NCI-H1105 treated with DMSO at 0.1 percent for 48 hours (cell line): ENCODE data around the gene RBM46.
A peak's percentile ranks its signal among the peaks of the same experiment; 100 is the strongest.

Source experiments
- DNase-seq: peaks from one replicate; lab custom pipeline; 2025; lab: John Stamatoyannopoulos, UW

Gene RBM46, protein sequence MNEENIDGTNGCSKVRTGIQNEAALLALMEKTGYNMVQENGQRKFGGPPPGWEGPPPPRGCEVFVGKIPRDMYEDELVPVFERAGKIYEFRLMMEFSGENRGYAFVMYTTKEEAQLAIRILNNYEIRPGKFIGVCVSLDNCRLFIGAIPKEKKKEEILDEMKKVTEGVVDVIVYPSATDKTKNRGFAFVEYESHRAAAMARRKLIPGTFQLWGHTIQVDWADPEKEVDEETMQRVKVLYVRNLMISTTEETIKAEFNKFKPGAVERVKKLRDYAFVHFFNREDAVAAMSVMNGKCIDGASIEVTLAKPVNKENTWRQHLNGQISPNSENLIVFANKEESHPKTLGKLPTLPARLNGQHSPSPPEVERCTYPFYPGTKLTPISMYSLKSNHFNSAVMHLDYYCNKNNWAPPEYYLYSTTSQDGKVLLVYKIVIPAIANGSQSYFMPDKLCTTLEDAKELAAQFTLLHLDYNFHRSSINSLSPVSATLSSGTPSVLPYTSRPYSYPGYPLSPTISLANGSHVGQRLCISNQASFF

GRCh38 chr4:154781126-154781982, at the start of gene RBM46:
Gene RBM46 (plus strand): TSS chr4:154781272. CDS start chr4:154796753, 15,481 bp downstream.
- DNase-seq = no peak

DNA sequence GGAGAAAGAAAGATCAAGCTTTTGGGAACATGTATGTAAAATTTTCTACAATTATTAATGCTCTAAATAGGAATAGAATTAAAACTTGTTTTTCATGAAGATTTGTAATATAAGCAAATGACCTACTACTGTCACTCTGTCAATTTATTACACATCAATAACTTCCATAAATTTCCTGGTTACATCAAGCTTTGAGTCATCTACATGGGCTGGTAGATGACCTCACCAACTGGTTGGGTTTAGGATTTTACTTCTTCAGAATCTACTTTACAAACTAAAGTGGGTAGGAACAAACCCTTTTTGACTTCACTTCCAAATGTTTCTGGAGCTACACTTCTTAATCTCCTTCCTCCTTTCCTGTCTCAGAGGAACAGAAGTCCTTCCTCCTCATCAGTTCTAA, 49.3 kb upstream of the RBM46 start:
- no peak for DNase-seq

- DNase-seq = no peak
Observed at GRCh38 chr4:154732669-154733068, 48.4 kb upstream of the RBM46 start.

- DNase-seq = no peak
Observed at GRCh38 chr4:154736770-154737169, 44.3 kb upstream of the RBM46 start.

GRCh38 chr4:154738426-154738825, 42.6 kb upstream of the RBM46 start:
- no peak for DNase-seq

GRCh38 chr4:154739111-154739510, 42.0 kb upstream of the RBM46 start:
- no peak for DNase-seq

DNA sequence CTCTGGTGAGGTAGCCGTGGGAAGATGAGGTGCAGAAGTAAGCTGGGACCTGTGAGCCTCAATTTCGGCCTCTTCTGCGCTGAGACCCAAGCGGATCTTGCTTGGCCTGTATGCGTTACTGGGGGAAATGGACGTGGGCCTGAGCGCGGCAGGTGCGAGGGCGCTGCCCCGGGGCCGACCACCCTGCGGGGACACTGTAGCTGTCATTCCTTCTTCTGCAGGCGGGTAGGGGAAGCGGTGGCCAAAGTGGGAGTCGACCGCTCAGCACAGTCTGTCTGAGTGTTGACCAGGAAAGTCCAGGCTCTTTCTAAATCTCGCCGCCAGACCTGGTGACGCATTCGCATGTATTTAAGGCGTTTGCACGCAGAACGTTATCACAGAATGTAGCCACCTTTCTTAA, 40.6 kb upstream of the RBM46 start:
- no peak for DNase-seq

GRCh38 chr4:154741131-154741665, 39.9 kb upstream of the RBM46 start:
- no peak for DNase-seq

DNA sequence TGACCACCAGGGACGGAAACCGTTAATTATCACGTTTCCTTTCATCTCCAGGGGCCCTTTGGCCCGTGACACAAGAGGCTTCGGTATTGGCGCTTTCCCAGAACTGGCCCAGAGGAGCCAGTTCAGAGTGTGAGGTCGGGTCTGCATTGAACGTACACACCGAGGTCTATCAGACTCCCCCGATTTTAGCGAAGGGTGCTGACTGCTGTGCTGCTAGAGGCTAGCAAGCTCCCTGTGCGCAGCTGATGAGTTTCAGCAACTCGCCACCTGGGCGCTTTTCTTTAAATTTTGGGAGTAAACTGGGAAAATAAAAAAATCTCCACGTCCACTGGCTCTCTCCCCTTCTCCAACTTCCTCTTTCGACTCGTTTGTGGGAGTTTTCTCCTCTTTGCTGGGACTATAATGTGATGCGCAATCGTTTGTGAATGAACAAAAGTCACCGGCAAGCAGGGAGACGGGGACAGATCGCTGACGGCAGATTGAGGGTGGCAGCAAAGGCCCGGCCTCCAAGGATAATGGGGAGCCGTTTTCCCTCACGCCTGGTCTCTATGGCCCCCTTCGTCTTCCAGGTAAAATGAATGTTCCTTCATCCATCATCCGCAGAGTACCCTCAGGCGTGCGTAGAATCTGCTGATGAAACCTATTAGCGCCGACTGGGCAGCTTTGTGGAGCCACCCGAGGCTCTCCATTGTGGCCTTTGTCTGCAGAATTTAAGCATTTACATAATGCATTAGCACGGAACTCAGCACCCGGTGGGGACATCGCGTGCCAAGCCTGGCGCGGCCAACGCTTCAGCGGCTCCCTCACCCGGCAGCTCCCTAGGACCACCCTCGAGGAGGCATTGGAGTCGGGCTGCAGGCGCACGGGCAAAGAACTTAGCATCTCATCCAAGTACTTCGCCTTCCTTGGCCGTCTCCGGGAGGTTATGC, 38.9 kb upstream of the RBM46 start:
- no peak for DNase-seq

DNA sequence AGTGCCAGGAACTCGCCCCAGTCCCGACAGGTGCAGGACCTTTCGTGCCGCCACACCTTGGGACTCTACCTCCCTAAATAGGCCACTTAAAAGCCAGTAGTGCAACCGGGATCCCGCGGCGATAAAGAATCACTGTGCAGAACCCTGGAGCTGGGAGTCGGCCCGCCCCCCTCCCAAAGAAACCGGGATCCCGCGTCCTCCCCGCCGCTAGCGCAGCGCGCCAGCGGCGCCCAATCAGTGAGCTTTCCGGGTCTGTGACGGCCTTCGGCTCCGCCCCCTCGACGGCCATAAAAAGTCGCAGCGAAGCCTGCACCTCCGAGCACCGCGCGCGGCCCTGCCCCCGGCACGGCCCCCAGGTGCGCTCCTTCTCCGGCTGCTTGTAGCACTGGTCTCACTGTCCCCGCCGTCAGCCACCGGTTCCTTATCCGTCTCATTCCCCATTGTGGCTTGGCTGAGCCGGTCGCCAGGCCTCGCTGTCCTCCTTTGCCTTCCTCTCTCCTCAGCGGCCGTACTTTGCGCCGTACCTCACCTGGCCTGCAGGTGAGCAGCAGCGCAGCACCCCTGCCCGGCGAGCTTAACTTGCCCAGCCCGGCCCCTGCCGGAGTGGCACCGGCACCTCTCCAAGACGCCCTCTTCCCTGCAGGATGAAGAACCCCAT, 37.3 kb upstream of the RBM46 start, which contains the start of gene LRAT:
Gene LRAT (plus strand): TSS at position 318 of the 658 bp plus-strand sequence. CDS start 327 bp downstream, at position 645.
- peak; percentile 1 for DNase-seq

- no peak for DNase-seq
Observed at GRCh38 chr4:154744341-154744926, 36.6 kb upstream of the RBM46 start.

DNA sequence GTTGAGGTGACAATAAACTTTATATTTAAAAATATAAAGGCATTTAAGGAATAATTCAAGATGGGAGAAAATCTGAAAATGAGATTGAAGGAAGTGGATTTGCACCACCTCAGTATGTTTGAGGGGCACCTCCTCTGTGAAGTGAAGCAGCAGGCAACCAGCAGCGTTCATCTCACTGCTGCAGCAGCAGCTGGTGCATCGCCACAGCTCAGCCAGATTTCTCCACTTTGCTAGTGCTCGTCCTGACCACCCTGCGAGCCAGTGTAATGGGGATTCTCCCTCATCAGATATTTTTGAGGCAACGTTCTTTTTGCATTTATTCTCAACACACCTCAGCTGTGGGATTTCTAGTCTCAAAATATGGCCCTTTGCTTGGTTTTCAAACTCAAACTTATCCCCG, 23.4 kb upstream of the RBM46 start:
- no peak for DNase-seq

DNA sequence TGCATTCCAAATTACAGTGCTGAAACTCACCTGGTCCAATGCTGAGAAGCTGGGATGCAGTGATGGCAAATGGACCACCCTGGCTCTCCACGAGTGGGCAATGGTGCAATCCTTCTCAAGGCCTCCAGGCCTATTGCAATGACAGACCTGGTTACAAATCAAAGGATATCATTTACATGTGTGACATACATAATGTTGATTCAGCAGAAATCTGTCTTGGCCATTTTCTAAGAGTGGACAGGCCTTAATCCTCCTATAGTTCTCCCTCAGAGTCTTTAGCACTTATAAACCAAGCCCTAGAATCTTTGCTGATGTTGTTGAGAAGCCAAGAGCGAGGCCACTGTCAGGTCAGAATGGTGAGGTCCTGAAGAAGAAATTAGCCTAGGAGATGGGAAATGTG, 20.2 kb upstream of the RBM46 start:
- no peak for DNase-seq

DNA sequence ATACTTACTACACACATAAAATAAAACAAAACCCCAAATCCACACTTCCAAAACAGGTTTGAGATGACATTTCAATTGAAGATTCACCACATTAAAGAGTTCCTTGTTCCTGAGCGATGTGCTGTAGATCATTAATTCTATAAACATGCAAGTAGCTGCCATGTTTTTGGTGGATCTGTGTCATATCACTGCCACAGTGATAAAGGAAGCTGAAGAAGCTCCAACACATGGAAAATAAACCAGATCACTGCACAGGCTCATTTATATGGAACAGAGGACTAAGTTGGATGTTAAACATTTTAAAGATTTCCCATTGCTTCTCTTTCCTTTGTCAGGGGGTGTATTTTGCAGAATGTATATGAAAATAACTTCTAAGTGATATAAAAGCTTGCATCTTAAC, 2.8 kb upstream of the RBM46 start:
- DNase-seq = no peak

DNA sequence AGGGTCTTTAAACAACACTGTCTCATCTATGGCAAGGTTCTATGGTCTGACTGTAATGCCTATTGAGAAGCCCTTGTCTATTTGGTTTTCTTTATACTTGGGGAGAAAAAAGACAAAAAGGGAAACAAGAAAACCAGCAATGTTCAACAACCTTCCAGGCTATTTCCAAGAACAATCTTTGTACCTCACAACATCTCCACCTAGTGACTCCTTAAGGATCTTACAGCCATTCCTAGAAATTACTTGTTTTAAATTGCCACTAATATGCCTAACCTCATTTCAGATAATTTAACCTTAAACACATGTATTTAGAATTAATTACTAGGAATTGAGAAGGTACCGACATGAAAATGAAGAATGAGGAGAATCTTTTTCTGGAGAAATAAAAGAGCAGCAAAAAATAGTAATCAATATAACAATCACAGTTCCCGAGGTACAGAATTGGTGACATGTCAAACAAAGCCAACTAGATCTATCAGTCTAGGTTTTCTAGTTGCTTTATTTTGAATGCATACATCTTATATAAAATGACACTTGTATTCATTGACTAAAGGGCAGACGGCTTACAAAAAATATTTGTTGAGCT, 1.6 kb upstream of the RBM46 start:
- DNase-seq = peak; percentile 2

GRCh38 chr4:154781983-154782293, 866 bp downstream of the RBM46 start:
- no peak for DNase-seq

DNA sequence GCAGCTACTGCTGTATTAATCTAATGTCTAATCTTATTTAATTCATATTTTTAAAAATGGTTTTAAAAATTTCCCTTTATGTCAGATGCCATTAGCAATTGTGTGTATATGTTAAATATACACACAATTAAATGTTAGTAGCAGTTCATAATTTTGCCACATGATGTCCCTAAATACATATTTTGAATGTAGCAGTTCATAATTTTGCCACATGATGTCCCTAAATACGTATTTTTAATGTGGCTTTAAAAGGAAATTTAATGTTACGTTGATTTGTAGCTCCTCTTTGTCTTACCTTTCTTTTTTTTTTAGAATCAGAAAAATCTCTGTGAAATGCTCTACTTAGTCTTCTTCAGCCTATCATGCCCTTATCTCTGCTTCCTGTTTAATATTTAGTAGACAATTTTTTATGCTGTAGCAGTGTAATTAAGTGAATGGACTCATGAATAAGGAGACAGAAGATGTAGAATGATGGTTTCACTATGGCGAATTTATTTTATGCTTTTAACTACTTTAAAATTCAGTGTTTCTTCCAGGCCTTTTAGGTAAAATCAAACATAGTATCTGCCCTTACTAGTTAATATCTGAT, 26.1 kb downstream of the RBM46 start:
- DNase-seq = peak; percentile 20

- DNase-seq = no peak
Observed at GRCh38 chr4:154818230-154818629, 37.2 kb downstream of the RBM46 start.

GRCh38 chr4:154822775-154823174, 41.7 kb downstream of the RBM46 start:
- no peak for DNase-seq

GRCh38 chr4:154836030-154836429, 55.0 kb downstream of the RBM46 start:
- DNase-seq = no peak
